ENCODE measurements around the gene CD59.

Gene CD59

DNA sequence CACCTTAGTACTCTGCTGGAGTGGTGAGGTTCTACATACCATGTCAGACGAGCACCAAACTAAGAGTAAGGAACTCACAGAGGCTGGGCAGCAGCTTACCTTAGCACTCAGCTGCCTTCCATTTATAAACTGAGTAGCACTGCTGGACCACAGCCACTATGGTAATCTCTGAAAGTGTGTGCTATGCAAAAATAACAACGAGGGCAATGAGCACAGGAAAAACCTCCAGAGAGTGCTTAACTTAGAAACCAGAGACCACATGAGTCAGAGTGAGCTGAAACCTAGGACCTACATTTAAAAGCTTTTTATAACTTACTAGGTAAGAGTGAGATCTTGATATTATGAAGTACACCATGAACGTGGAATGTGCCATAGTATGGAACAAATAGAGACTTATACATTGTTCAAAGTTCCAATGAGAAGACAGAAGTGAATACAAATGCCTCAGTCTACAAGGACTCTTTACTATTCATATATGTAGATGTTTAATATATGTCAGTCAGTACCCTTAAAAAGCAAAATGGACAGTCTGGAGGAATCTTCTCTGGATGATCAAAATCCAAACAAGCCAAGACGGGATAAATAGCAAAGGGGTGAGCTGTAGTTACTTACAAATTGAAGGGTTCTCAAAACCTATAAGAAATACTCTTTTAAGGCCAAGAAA is 17.2 kb upstream of the CD59 start:
- H3K9ac ChIP-seq (ENCODE audit: low read length) = no peak overlapping the region
- H3K27me3 ChIP-seq (ENCODE audit: low read length) = no peaks in the 10 kb centered on the region
- H3K27ac ChIP-seq (ENCODE audit: low read depth, low read length) = no peak overlapping the region
- no peak overlapping the region for H3K4me3 ChIP-seq (ENCODE audit: insufficient read depth, low read length, poor library complexity, severe bottlenecking)
- H3K9me2 ChIP-seq (replicated peaks; ENCODE audit: insufficient read depth, low read length) = no peaks in the 10 kb centered on the region
- TF ChIP-seq EZH2phosphoT487 (conservative IDR thresholded peaks at IDR 0.05; ENCODE audit: low read length) (no peak), CTCF (IDR thresholded peaks at IDR 0.05; ENCODE audit: insufficient read depth, low read length, poor library complexity, severe bottlenecking) (no peak)
- no peak overlapping the region for H2AFZ ChIP-seq (ENCODE audit: low read depth, low read length, severe bottlenecking)
- H3K79me2 ChIP-seq (ENCODE audit: insufficient read depth, low read length) = no peaks in the 10 kb centered on the region
- H3F3A ChIP-seq (ENCODE audit: insufficient read depth) = no peaks in the 10 kb centered on the region
- no peaks in the 10 kb centered on the region for H3K9me3 ChIP-seq (ENCODE audit: insufficient read depth, low read length)
- H3K36me3 ChIP-seq (ENCODE audit: low read length) = no peaks in the 10 kb centered on the region
- no peaks in the 10 kb centered on the region for H4K20me1 ChIP-seq (ENCODE audit: low read depth, low read length)
- H3K4me2 ChIP-seq (ENCODE audit: low read depth, low read length, poor library complexity, severe bottlenecking) = no peak overlapping the region

- H3K4me2 ChIP-seq (ENCODE audit: low read depth, low read length, poor library complexity, severe bottlenecking) = no peak overlapping the region
- no peaks in the 10 kb centered on the region for H3K9me3 ChIP-seq (ENCODE audit: insufficient read depth, low read length)
- H2AFZ ChIP-seq (ENCODE audit: low read depth, low read length, severe bottlenecking) = no peak overlapping the region
- no peak overlapping the region for H3K9ac ChIP-seq (ENCODE audit: low read length)
- no peaks in the 10 kb centered on the region for H3K79me2 ChIP-seq (ENCODE audit: insufficient read depth, low read length)
- H3K36me3 ChIP-seq (ENCODE audit: low read length) = no peaks in the 10 kb centered on the region
- H3K27ac ChIP-seq (ENCODE audit: low read depth, low read length) = no peak overlapping the region
- no peaks in the 10 kb centered on the region for H3K27me3 ChIP-seq (ENCODE audit: low read length)
- TF ChIP-seq CTCF (IDR thresholded peaks at IDR 0.05; ENCODE audit: insufficient read depth, low read length, poor library complexity, severe bottlenecking) (no peak), EZH2phosphoT487 (conservative IDR thresholded peaks at IDR 0.05; ENCODE audit: low read length) (no peak)
- no peak overlapping the region for H3K4me3 ChIP-seq (ENCODE audit: insufficient read depth, low read length, poor library complexity, severe bottlenecking)
- no peaks in the 10 kb centered on the region for H3K9me2 ChIP-seq (replicated peaks; ENCODE audit: insufficient read depth, low read length)
- no peaks in the 10 kb centered on the region for H4K20me1 ChIP-seq (ENCODE audit: low read depth, low read length)
- H3F3A ChIP-seq (ENCODE audit: insufficient read depth) = no peaks in the 10 kb centered on the region
Measured at GRCh38 chr11:33751878-33752277, 15.7 kb upstream of the CD59 start.

- no peaks in the 10 kb centered on the region for H3K9me2 ChIP-seq (replicated peaks; ENCODE audit: insufficient read depth, low read length)
- H3K4me2 ChIP-seq (ENCODE audit: low read depth, low read length, poor library complexity, severe bottlenecking) = no peak overlapping the region
- TF ChIP-seq CTCF (IDR thresholded peaks at IDR 0.05; ENCODE audit: insufficient read depth, low read length, poor library complexity, severe bottlenecking) (no peak), EZH2phosphoT487 (conservative IDR thresholded peaks at IDR 0.05; ENCODE audit: low read length) (no peak)
- no peak overlapping the region for H2AFZ ChIP-seq (ENCODE audit: low read depth, low read length, severe bottlenecking)
- H3K27me3 ChIP-seq (ENCODE audit: low read length) = no peaks in the 10 kb centered on the region
- H3K9ac ChIP-seq (ENCODE audit: low read length) = no peak overlapping the region
- no peaks in the 10 kb centered on the region for H4K20me1 ChIP-seq (ENCODE audit: low read depth, low read length)
- H3K27ac ChIP-seq (ENCODE audit: low read depth, low read length) = no peak overlapping the region
- H3K9me3 ChIP-seq (ENCODE audit: insufficient read depth, low read length) = no peaks in the 10 kb centered on the region
- H3K36me3 ChIP-seq (ENCODE audit: low read length) = no peaks in the 10 kb centered on the region
- H3K79me2 ChIP-seq (ENCODE audit: insufficient read depth, low read length) = no peaks in the 10 kb centered on the region
- H3K4me3 ChIP-seq (ENCODE audit: insufficient read depth, low read length, poor library complexity, severe bottlenecking) = no peak overlapping the region
- no peaks in the 10 kb centered on the region for H3F3A ChIP-seq (ENCODE audit: insufficient read depth)
Measured at GRCh38 chr11:33747979-33748378, 11.8 kb upstream of the CD59 start.
